ENCODE results near the gene CLK2. TPM values are rescaled to one million over a fixed set of nuclear protein-coding genes. Genes with fewer than 3 reads are reported as not detected.
"Not testable (repeated sequence)": the region's sequence is repeated elsewhere in the genome, so short reads cannot be mapped to it uniquely, and the experiment has no call there.

The CLK2 gene
- total RNA-seq, 2 experiments from 2014 or later: 110 to 112 TPM

DNA sequence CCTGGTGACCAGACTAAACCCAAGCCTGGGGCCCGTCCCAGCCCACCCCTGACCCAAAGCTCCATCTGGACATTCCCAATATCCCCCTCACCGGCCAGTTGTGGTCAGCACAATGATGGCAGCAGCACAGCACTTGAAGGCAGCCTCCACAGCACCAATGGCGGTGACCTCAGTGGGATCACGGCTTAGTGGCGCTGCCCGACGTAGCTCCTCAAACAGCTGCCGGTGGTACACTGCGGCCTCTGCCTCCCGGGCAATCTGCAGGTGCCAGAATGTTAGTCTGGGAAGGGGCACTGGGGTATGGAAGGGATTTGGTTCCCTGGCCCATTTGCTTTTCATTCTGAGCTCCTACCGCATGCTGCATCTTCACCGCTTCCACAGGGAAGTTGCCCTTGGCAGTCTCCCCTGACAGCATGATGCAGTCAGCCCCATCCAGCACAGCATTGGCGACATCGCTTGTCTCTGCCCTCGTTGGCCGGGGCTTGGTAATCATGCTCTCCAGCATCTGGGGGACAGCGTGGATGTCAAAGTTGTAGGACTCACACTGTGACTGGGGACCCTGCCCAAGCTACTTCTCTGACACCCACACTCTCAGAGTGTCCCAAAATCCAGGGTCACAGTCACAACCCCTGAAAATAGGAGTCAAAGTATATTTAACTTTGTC lies 19.9 kb upstream of the CLK2 start:
- Mint-ChIP-seq H3K4me3 (no peak overlapping the region), H3K36me3 (peaks cover 2% of the 10 kb centered on the region), H3K27me3 (peaks cover 52% of the 10 kb centered on the region), H3K27ac (no peak overlapping the region), H3K4me1 (peaks cover 12% of the 10 kb centered on the region), H3K9me3 (no peaks in the 10 kb centered on the region)
- no peak for ATAC-seq (ENCODE audit: low read depth)
- DNase-seq: no peak
- POLR2A ChIA-PET: no interaction called here

DNA sequence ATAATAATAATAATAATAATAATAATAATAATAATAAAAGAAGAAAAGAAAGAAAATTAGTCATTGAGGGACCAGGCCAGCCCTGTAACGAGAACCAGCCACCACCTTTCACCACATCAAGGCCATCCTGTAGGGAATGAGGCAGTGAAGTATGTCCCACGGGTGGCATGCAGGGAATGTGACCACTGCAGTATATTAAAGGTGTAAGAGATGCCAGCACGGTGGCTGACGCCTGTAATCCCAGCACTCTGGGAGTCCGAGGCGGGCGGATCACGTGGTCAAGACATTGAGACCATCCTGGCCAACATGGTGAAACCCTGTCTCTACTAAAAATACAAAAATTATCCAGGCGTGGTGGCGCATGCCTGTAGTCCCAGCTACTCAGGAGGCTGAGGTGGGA lies 17.7 kb upstream of the CLK2 start:
- ATAC-seq (ENCODE audit: low read depth); H3K9me3 Mint-ChIP-seq; H3K4me3 Mint-ChIP-seq; H3K4me1 Mint-ChIP-seq; H3K36me3 Mint-ChIP-seq; H3K27ac Mint-ChIP-seq; DNase-seq; POLR2A ChIA-PET: not testable (repeated sequence)
- peaks cover 40% of the 10 kb centered on the region for H3K27me3 Mint-ChIP-seq

DNA sequence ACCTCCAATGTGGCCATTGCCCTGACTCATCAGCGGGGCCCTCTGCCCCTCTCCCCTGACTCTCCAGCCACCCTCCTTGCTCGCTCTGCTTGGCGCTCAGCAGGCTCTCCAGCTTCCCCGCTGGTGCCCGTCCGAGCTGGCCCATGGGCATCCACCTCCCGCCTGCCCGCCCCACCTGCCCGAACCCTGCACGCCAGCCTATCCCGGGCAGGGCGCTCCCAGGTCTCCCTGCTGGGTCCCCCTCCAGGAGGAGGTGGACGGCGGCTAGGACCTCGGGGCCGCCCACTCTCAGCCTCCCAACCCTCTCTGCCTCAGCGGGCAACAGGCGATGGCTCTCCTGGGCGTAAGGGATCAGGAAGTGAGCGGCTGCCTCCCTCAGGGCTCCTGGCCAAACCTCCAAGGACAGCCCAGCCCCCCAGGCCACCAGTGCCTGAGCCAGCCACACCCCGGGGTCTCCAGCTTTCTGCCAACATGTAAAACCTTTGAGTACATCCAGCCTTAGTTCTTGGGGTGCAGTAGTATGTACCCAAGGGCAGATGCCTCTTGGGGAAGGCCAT lies 14.8 kb upstream of the CLK2 start:
- no peak overlapping the region for H3K4me3 Mint-ChIP-seq
- ATAC-seq (ENCODE audit: low read depth): no peak
- H3K27me3 Mint-ChIP-seq: peaks cover 15% of the 10 kb centered on the region
- DNase-seq: no peak
- no peaks in the 10 kb centered on the region for H3K36me3 Mint-ChIP-seq
- no peak overlapping the region for H3K27ac Mint-ChIP-seq
- POLR2A ChIA-PET: no interaction called here
- no peaks in the 10 kb centered on the region for H3K9me3 Mint-ChIP-seq
- no peaks in the 10 kb centered on the region for H3K4me1 Mint-ChIP-seq

DNA sequence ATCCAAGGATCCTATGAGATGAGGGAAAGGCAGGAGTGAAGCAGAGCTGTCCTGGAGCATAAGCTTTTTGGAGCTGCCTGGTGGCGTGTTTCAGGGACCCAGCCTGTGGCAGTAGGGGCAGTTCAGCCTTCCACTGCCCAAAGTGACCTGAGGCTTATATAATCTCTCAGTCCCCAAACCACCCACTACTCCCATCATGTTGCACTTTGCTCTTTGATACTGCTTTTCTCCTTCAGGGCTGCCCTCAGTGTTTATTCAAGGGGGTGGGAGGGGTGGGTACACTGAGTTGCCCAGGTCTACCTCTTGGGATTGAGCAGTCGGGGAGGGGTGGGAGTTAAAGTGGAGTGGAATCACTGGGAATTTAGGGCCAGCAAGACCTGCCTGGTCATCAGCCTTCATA lies 13.2 kb upstream of the CLK2 start:
- Mint-ChIP-seq H3K4me3 (no peak overlapping the region), H3K9me3 (no peaks in the 10 kb centered on the region), H3K27me3 (peaks cover 4% of the 10 kb centered on the region), H3K4me1 (no peaks in the 10 kb centered on the region), H3K27ac (no peak overlapping the region), H3K36me3 (no peaks in the 10 kb centered on the region)
- POLR2A ChIA-PET: no interaction called here
- DNase-seq: no peak
- ATAC-seq (ENCODE audit: low read depth): no peak

DNA sequence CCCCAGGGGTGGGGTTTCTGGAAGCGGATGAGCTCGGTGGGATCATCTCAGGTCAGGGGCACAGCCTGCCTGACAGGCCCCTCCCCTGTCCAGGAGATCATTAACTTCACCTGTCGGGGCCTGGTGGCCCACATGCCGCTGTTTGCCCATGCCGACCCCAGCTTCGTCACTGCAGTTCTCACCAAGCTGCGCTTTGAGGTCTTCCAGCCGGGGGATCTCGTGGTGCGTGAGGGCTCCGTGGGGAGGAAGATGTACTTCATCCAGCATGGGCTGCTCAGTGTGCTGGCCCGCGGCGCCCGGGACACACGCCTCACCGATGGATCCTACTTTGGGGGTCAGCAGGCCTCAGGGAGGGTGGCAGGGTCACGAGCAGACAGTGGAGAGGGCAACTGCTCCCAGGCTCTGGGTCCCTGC lies 12.3 kb upstream of the CLK2 start:
- ATAC-seq (ENCODE audit: low read depth): no peak
- no peak overlapping the region for H3K27ac Mint-ChIP-seq
- H3K27me3 Mint-ChIP-seq: peaks cover 4% of the 10 kb centered on the region
- no peaks in the 10 kb centered on the region for H3K36me3 Mint-ChIP-seq
- no peak for DNase-seq
- H3K4me3 Mint-ChIP-seq: no peak overlapping the region
- no peaks in the 10 kb centered on the region for H3K4me1 Mint-ChIP-seq
- POLR2A ChIA-PET: no interaction called here
- H3K9me3 Mint-ChIP-seq: no peaks in the 10 kb centered on the region

DNA sequence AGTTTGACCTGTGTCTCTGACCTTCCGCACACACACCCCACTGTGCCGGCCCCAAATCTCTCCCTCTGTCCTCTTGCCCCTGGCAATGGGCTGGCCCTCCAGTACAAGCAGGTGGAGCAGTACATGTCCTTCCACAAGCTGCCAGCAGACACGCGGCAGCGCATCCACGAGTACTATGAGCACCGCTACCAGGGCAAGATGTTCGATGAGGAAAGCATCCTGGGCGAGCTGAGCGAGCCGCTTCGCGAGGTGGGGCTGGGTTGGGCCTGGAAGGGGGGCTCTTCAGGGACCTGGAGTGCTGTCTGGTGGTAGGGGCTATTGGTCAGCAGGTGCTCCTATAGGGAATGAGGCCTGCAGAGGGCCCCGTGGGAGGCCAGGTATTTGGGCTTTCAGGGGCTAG lies 11.8 kb upstream of the CLK2 start:
- Mint-ChIP-seq H3K4me1 (no peaks in the 10 kb centered on the region), H3K4me3 (no peak overlapping the region), H3K27me3 (no peaks in the 10 kb centered on the region), H3K9me3 (no peaks in the 10 kb centered on the region), H3K27ac (no peak overlapping the region), H3K36me3 (no peaks in the 10 kb centered on the region)
- no peak for DNase-seq
- ATAC-seq (ENCODE audit: low read depth): no peak
- POLR2A ChIA-PET: no interaction called here

DNA sequence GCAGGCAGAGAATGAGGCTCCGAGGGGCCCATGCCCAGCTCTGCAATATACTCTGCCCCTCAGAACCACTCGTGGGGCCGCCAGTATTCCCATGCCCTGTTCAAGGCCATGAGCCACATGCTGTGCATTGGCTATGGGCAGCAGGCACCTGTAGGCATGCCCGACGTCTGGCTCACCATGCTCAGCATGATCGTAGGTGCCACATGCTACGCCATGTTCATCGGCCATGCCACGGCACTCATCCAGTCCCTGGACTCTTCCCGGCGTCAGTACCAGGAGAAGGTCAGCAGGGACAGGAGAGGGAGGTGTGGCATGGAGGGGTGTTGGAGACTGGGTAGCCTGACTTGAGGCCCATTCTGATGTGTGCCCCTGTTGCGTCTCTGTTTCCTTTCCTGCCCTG lies 11.2 kb upstream of the CLK2 start:
- Mint-ChIP-seq H3K4me3 (no peak overlapping the region), H3K9me3 (no peaks in the 10 kb centered on the region), H3K27ac (no peak overlapping the region), H3K27me3 (no peaks in the 10 kb centered on the region), H3K4me1 (no peaks in the 10 kb centered on the region), H3K36me3 (no peaks in the 10 kb centered on the region)
- POLR2A ChIA-PET: no interaction called here
- DNase-seq (no peak), ATAC-seq (ENCODE audit: low read depth) (no peak)

DNA sequence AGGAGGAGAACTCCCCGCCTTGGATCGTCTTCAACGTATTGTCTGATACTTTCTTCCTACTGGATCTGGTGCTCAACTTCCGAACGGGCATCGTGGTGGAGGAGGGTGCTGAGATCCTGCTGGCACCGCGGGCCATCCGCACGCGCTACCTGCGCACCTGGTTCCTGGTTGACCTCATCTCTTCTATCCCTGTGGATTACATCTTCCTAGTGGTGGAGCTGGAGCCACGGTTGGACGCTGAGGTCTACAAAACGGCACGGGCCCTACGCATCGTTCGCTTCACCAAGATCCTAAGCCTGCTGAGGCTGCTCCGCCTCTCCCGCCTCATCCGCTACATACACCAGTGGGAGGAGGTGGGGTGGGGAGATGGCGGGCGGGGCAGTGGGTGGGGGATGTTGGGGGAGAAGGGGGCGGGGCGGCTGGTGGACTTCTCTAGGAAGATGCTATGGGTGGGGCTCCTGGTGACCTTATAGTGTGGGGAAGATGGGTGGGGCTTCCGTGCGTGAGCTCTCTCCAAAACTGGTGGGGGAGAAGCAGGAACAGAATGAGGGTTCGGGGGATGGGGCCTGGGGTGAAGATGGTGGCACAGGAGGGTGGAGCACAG lies 9.3 kb upstream of the CLK2 start:
- no peak for DNase-seq
- no peaks in the 10 kb centered on the region for H3K36me3 Mint-ChIP-seq
- H3K9me3 Mint-ChIP-seq: no peaks in the 10 kb centered on the region
- ATAC-seq (ENCODE audit: low read depth): no peak
- peaks cover 4% of the 10 kb centered on the region for H3K4me1 Mint-ChIP-seq
- H3K4me3 Mint-ChIP-seq: no peak overlapping the region
- H3K27me3 Mint-ChIP-seq: no peaks in the 10 kb centered on the region
- H3K27ac Mint-ChIP-seq: no peak overlapping the region
- POLR2A ChIA-PET: no interaction called here

DNA sequence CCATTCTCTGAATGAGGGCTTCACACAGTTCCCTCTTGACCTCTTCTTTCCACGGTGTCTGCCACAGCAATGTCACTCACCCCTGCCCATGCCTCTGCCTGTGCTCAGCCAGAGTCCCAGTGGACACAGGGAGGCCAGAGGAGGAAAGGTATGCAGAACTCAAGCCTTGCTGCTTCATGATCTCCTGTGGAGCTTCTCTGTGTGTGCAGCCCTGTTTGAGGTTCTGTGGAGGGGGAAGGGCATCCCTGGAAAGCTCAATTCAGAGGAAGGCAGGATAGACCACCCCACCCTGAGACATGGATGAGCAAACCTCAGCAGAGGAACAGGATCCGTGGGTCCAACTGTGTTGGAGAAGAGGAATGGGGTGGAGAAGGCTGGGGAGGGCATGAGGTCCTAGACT lies 6.0 kb upstream of the CLK2 start:
- H3K4me3 Mint-ChIP-seq: no peak overlapping the region
- H3K4me1 Mint-ChIP-seq: peaks cover 13% of the 10 kb centered on the region
- H3K36me3 Mint-ChIP-seq: no peaks in the 10 kb centered on the region
- no peak overlapping the region for H3K27ac Mint-ChIP-seq
- H3K27me3 Mint-ChIP-seq: no peaks in the 10 kb centered on the region
- ATAC-seq (ENCODE audit: low read depth) (no peak), DNase-seq (no peak)
- POLR2A ChIA-PET: interaction anchor here (1.0 kb wide), 1 partner anchor 24 kb away, joined by 3 read pairs; the partner anchor contains the start of gene ENTREP3
- H3K9me3 Mint-ChIP-seq: no peaks in the 10 kb centered on the region

DNA sequence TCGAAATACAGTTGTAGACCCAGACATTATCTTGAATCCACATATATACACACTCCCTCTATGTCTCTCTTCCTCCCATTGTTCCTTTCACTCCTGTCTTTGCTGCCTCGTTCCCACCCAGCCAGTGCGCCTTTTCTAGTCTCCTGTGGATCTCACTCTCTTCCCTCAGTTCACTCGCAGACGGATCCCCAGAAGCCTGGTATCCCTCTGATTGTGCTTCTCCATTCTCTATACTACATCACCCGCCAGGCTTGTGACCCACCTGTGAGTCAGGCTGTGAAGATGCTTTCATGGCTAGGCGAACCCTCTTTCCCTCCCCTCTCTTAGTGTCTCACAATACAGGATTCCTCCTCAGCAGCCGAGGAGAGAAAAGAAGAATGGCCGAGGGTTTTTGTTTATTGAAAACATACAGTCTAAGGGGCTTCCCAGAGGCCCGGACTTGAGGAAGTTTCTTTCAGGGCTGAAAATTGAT lies 5.4 kb upstream of the CLK2 start:
- Mint-ChIP-seq H3K36me3 (no peaks in the 10 kb centered on the region), H3K27ac (no peak overlapping the region), H3K27me3 (no peaks in the 10 kb centered on the region), H3K4me3 (peak overlapping the region; percentile 10), H3K9me3 (no peaks in the 10 kb centered on the region), H3K4me1 (peaks cover 16% of the 10 kb centered on the region)
- ATAC-seq (ENCODE audit: low read depth) (no peak), DNase-seq (no peak)
- POLR2A ChIA-PET: interaction anchor here (0.6 to 1.3 kb wide), 3 partner anchors 29 to 213 kb away, joined by 3 to 5 read pairs (median 3); no protein-coding TSS in a partner anchor

DNA sequence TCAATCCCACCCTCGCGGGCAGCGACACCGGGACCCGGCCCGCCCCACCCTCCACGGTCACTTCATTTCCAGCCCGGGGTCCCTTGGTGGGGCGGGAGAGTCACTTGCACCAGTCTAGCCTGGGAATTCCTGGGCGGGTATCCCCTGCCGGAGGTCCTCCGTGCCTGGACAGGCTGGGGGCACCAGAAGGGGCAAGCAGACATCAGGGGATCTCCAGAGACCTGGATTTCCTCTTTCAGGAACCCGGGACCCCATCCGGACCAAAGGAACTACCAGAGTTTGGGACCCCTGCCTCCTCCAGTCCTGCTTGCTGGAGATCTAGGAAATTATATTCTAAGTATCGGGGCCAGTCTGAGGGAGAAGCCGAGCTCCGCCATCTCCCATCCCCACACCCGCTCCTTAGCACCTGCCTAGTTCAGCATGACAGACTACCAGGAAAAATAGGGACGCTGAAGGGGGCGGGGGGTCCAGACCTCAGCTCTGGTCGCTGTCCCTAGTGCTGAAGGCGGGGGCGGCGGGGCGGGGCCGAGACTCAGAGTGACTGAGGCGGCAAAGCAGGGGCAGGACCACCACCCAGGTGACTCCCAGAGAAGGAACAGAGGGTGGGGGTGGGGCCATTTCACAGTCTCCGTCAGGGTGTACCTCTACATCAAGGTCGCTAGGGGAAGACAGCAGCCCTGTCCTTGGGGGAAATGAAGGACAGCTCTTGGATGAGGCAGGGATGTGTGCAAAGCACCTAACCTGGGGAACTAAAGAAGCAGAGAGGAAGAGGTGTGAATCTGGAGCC lies 4.8 kb upstream of the CLK2 start:
- Mint-ChIP-seq H3K4me3 (peak overlapping the region; percentile 75), H3K9me3 (no peaks in the 10 kb centered on the region), H3K27me3 (no peaks in the 10 kb centered on the region), H3K36me3 (no peaks in the 10 kb centered on the region), H3K4me1 (peaks cover 18% of the 10 kb centered on the region), H3K27ac (no peak overlapping the region)
- POLR2A ChIA-PET: interaction anchor here (0.6 to 1.3 kb wide), 3 partner anchors 29 to 213 kb away, joined by 3 to 5 read pairs (median 3); no protein-coding TSS in a partner anchor
- peak; percentile 74 for DNase-seq
- ATAC-seq (ENCODE audit: low read depth): peak; percentile 24

DNA sequence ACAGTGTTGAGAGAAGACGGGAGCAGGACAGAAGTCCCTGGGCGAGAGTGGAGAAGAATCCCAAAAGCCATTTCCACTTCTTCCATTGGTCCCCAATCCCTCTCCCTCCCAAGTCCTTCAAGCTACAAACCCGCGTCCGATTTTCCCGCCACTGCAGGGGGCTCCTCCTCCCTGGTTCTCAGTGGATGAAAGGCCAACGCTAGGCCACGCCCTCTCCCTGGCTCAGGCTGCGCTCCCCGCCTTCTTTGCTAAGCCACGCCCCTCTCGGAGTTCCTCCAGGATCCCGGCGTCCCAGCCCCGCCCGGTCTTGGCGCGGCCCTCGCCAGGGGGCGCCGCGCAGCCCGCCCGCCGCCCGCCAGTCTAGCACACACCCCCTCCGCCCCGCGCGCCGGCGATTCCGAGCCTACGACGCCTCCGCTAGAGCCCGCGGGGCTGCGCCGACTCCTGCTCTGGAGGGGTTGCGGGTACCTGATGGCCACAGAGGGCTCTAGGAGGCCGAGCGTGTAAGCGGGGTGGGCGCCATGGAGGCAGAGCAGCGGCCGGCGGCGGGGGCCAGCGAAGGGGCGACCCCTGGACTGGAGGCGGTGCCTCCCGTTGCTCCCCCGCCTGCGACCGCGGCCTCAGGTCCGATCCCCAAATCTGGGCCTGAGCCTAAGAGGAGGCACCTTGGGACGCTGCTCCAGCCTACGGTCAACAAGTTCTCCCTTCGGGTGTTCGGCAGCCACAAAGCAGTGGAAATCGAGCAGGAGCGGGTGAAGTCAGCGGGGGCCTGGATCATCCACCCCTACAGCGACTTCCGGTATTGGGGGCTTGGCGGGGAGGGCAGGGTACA lies 4.0 kb upstream of the CLK2 start, which contains the start of gene HCN3:
Gene HCN3 (plus strand): TSS at position 394 of the 832 bp plus-strand sequence. CDS start 128 bp downstream, at position 522.
- no peaks in the 10 kb centered on the region for H3K27me3 Mint-ChIP-seq
- H3K27ac Mint-ChIP-seq: no peak within 1 kb of the TSS
- peak; percentile 91 for DNase-seq
- H3K4me3 Mint-ChIP-seq: peak within 1 kb of the TSS; percentile 77
- POLR2A ChIA-PET: interaction anchor here (0.6 to 1.3 kb wide), 3 partner anchors 46 to 84 kb away, joined by 3 to 6 read pairs (median 5); no protein-coding TSS in a partner anchor
- peak; percentile 62 for ATAC-seq (ENCODE audit: low read depth)
- H3K4me1 Mint-ChIP-seq: peaks cover 24% of the 10 kb centered on the region
- H3K9me3 Mint-ChIP-seq: no peaks in the 10 kb centered on the region
- H3K36me3 Mint-ChIP-seq: peaks cover 4% of the 10 kb centered on the region

Measured in activated naive CD8-positive, alpha-beta T cell treated with anti-CD3 and anti-CD28 coated beads, Interleukin-2, amount 10 ng/mL, durations not matched to agents 7 days and 5 days (primary cell).